ENCODE measurements around the gene HCN2. TPM values are rescaled to one million over a fixed set of nuclear protein-coding genes. Genes with fewer than 3 reads are reported as not detected.

The HCN2 gene
- total and polyA plus RNA-seq, 2 of the 8 experiments (the other 6 are each of a cell fraction or from before 2014, with no cell fraction given) = 1.0 to 4.0 TPM

DNA sequence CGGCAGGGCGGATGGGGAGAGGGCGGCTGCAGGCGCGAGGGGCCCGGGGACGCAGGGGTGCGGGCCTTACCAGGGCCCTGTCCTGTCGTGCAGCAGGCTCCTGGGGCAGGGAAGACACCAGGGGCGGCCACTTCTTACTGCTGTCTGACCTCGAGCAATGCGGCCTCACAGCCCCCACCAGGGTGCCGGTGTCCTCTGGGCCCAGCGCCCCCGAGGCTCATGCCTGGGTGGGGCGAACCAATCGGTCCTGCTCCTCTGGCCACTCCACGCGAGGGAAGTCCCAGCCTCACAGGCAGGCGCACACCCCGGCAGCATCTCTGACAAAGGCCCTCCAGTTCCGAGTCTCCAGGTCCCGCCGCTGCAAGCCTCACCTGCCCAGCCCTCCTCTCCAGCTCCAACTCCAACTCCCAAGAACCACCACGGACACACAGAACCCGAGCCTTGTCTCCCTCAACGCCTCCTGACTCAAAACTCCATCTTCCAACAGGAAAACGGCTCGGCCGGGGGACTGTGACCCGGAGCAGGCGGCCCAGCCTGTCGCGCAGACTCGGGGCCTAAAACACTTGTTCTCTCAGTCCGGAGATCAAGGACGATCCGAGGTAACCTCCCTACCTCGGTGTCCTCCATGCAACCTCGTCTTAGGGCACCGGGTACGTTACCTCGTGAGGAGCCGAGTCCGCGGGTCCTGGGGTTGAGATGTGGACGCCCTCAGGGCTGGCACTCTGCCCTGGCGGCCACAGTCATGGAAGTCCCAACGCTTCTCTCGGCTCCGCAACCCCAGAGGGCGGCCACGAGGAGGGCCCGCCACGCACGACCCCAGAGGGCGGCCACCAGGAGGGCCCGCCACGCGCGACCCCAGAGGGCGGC is 56.5 kb downstream of the HCN2 start:
- H2AK5ac ChIP-seq (ENCODE audit: low read depth, low read length) = no peak overlapping the region
- H3K79me2 ChIP-seq (ENCODE audit: control insufficient read depth in 1 of 2, insufficient read depth in 2 of 2, low read length in 2 of 2) = no peaks in the 10 kb centered on the region
- H2BK15ac ChIP-seq (ENCODE audit: low read length) = no peak overlapping the region
- H4K8ac ChIP-seq (ENCODE audit: extremely low read depth, insufficient read depth, low read length) = no peak overlapping the region
- H3K36me3 ChIP-seq (ENCODE audit: control insufficient read depth in 2 of 4, insufficient read depth in 4 of 4, low read length in 3 of 4) = peaks cover 0 to 54% (median 17%) of the 10 kb centered on the region in 4 experiments; a peak in 6 of 8 replicates
- CTCF ChIA-PET (ENCODE audit: partially characterized antibody) = interaction anchor here (0.6 to 1.5 kb wide), 3 partner anchors 12 to 91 kb away, joined by 3 to 6 read pairs (median 4); no protein-coding TSS in a partner anchor
- DNase-seq (ENCODE audit: low read depth in 1 of 2, low spot score in 2 of 2) = no peak
- no peak overlapping the region for H4K5ac ChIP-seq (ENCODE audit: insufficient read length, low read depth, low read length)
- H2BK120ac ChIP-seq (replicated peaks; ENCODE audit: low read depth, low read length) = no peak overlapping the region
- H3K9ac ChIP-seq (replicated peaks in 1 of 4; ENCODE audit: extremely low read depth in 1 of 4, low read depth in 3 of 4, low read length in 3 of 4) = no peak overlapping the region
- no peak overlapping the region for H3K27ac ChIP-seq (ENCODE audit: low read depth, low read length)
- H4K91ac ChIP-seq (replicated peaks; ENCODE audit: insufficient read length, low read length) = no peak overlapping the region
- H4K20me1 ChIP-seq (replicated peaks in 1 of 2; ENCODE audit: control insufficient read depth in 1 of 2, insufficient read depth in 2 of 2, low read length in 2 of 2) = peaks cover 0 to 9% of the 10 kb centered on the region in 2 experiments
- no peak overlapping the region for H3K4ac ChIP-seq (replicated peaks; ENCODE audit: insufficient read length, low read depth, low read length)
- no peak overlapping the region for H3K23ac ChIP-seq (ENCODE audit: insufficient read length)
- no peaks in the 10 kb centered on the region for H3K27me3 ChIP-seq (replicated peaks in 1 of 4; ENCODE audit: control insufficient read depth in 3 of 4, extremely low read depth in 1 of 4, insufficient read depth in 3 of 4, low read length in 3 of 4)
- no peak overlapping the region for H3K4me2 ChIP-seq (ENCODE audit: insufficient read depth in 1 of 2, low read depth in 2 of 2, low read length in 2 of 2)
- no peak overlapping the region for H2BK20ac ChIP-seq (ENCODE audit: low read length)
- no peaks in the 10 kb centered on the region for H3K9me3 ChIP-seq (ENCODE audit: insufficient read depth in 2 of 2, low read depth in 1 of 2, low read length in 1 of 2)
- no peak overlapping the region for H2BK12ac ChIP-seq (ENCODE audit: low read depth, low read length)
- no peaks in the 10 kb centered on the region for H3K4me1 ChIP-seq (replicated peaks in 1 of 4; ENCODE audit: control insufficient read depth in 3 of 4, insufficient read depth in 4 of 4, low read length in 3 of 4)
- no peaks in the 10 kb centered on the region for H3K79me1 ChIP-seq (ENCODE audit: low read depth, low read length)
- no peak overlapping the region for H2AFZ ChIP-seq (ENCODE audit: low read length)
- H3K18ac ChIP-seq (ENCODE audit: extremely low read depth, low read length) = no peak overlapping the region
- H3K4me3 ChIP-seq (ENCODE audit: extremely low read depth in 1 of 4, insufficient read depth in 2 of 4, low read depth in 3 of 4, low read length in 4 of 4) = no peak overlapping the region
- H3K14ac ChIP-seq (ENCODE audit: insufficient read length) = no peak overlapping the region
- H2BK5ac ChIP-seq (ENCODE audit: low read depth, low read length) = no peak overlapping the region
- no peak for FAIRE-seq
- WGBS, 2 experiments (ENCODE audit: extremely low coverage in 1 of 2, insufficient coverage in 1 of 2, insufficient read length in 1 of 2, insufficient replicate concordance in 2 of 2, low coverage in 1 of 2, low lambda C conversion rate in 2 of 2, missing lambda C conversion rate in 1 of 2) = 93% methylated on average over 45 of the region's 62 CpGs; no CpG with 5 or more reads in 1 of the 2 experiments
- H3K23me2 ChIP-seq (ENCODE audit: low read depth, low read length) = no peaks in the 10 kb centered on the region
- no peak overlapping the region for H3K56ac ChIP-seq (replicated peaks; ENCODE audit: insufficient read length, low read depth, low read length)
- POLR2A ChIA-PET (ENCODE audit: partially characterized antibody) = interaction anchor here (0.7 to 2.3 kb wide), 5 partner anchors 10 to 163 kb away, joined by 3 to 9 read pairs (median 3); no protein-coding TSS in a partner anchor
- no peak for TF ChIP-seq FOSL1 (IDR thresholded peaks at IDR 0.05; ENCODE audit: insufficient read depth, low read depth, low read length)
- TF ChIP-seq EZH2 (IDR thresholded peaks at IDR 0.05; ENCODE audit: low read depth, low read length, severe bottlenecking) = no peak
- TF ChIP-seq, protein P1, sequence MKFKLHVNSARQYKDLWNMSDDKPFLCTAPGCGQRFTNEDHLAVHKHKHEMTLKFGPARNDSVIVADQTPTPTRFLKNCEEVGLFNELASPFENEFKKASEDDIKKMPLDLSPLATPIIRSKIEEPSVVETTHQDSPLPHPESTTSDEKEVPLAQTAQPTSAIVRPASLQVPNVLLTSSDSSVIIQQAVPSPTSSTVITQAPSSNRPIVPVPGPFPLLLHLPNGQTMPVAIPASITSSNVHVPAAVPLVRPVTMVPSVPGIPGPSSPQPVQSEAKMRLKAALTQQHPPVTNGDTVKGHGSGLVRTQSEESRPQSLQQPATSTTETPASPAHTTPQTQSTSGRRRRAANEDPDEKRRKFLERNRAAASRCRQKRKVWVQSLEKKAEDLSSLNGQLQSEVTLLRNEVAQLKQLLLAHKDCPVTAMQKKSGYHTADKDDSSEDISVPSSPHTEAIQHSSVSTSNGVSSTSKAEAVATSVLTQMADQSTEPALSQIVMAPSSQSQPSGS (IDR thresholded peaks at IDR 0.05; ENCODE audit: low read length) = no peak
- no peak for TF ChIP-seq HDAC2 (IDR thresholded peaks at IDR 0.05; ENCODE audit: borderline replicate concordance in 1 of 2, low read depth in 2 of 2, low read length in 2 of 2)
- TF ChIP-seq, protein P2, sequence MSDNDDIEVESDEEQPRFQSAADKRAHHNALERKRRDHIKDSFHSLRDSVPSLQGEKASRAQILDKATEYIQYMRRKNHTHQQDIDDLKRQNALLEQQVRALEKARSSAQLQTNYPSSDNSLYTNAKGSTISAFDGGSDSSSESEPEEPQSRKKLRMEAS (IDR thresholded peaks at IDR 0.05) = no peak
- TF ChIP-seq SAP30 (IDR thresholded peaks at IDR 0.05; ENCODE audit: insufficient read depth, insufficient replicate concordance, low read length) = no peak
- no peak for TF ChIP-seq GABPA (IDR thresholded peaks at IDR 0.05; ENCODE audit: borderline replicate concordance, insufficient read depth, low read length)
- no peak for TF ChIP-seq BRCA1 (IDR thresholded peaks at IDR 0.05; ENCODE audit: low read depth, low read length)
- no peak for TF ChIP-seq CREB1 (IDR thresholded peaks at IDR 0.05)
